HL-60 (cell line): ENCODE results near the gene LRRN1.

ENCODE experiments used
- DNase-seq, 2 experiments: peaks; one replicate each; pipeline ENCODE4 v3.0.0-alpha.2; 2010 to 2020; ENCODE audit warnings: low read depth in 1 of 2, low spot score in 1 of 2
- H3K27ac ChIP-seq: fragments of 250-450 bp; sonication (Bioruptor Pico); replicated peaks from 2 replicates; pipeline ENCODE4 v1.5.1; 2020; ENCODE audit warnings: mild to moderate bottlenecking, moderate library complexity
- H3K27me3 ChIP-seq: fragments of 250-450 bp; sonication (Bioruptor Pico); 2 replicates; pipeline ENCODE4 v1.5.1; 2021; ENCODE audit warnings: mild to moderate bottlenecking, moderate library complexity; ENCODE audit not compliant: insufficient read depth, poor library complexity, severe bottlenecking
- H3K4me3 ChIP-seq: replicated peaks from 2 replicates; pipeline ENCODE4 v1.5.1; 2011; ENCODE audit warnings: mild to moderate bottlenecking, control low read depth, low read length; ENCODE audit not compliant: insufficient read depth
- GABPA ChIP-seq: IDR thresholded peaks from 2 replicates; pipeline ENCODE4 v1.6.1; 2012; ENCODE audit warnings: low read depth
- POLR2AphosphoS5 ChIP-seq: IDR thresholded peaks from 2 replicates; pipeline ENCODE4 v1.6.1; 2012; ENCODE audit warnings: low read depth
- SPI1 ChIP-seq: IDR thresholded peaks from 2 replicates; pipeline ENCODE4 v1.6.1; 2012; ENCODE audit warnings: low read depth, mild to moderate bottlenecking, borderline replicate concordance
- TF ChIP-seq, protein P1 (sequence below): IDR thresholded peaks from 2 replicates; pipeline ENCODE4 v1.6.1; 2012; ENCODE audit warnings: low read depth; ENCODE audit not compliant: insufficient replicate concordance
- TF ChIP-seq, protein P2 (sequence below): IDR thresholded peaks from one replicate; pipeline ENCODE4 v1.5.1; 2011; ENCODE audit warnings: low read length, control low read depth, inconsistent platforms; ENCODE audit not compliant: insufficient read depth

Gene LRRN1

GRCh38 chr3:3772338-3772737 lies 26.9 kb upstream of the LRRN1 start:
- Histone ChIP-seq H3K27me3 (no peaks in the 10 kb centered on the region), H3K4me3 (no peak overlapping the region), H3K27ac (no peak overlapping the region)
- DNase-seq = no peak
- TF ChIP-seq, protein P1, sequence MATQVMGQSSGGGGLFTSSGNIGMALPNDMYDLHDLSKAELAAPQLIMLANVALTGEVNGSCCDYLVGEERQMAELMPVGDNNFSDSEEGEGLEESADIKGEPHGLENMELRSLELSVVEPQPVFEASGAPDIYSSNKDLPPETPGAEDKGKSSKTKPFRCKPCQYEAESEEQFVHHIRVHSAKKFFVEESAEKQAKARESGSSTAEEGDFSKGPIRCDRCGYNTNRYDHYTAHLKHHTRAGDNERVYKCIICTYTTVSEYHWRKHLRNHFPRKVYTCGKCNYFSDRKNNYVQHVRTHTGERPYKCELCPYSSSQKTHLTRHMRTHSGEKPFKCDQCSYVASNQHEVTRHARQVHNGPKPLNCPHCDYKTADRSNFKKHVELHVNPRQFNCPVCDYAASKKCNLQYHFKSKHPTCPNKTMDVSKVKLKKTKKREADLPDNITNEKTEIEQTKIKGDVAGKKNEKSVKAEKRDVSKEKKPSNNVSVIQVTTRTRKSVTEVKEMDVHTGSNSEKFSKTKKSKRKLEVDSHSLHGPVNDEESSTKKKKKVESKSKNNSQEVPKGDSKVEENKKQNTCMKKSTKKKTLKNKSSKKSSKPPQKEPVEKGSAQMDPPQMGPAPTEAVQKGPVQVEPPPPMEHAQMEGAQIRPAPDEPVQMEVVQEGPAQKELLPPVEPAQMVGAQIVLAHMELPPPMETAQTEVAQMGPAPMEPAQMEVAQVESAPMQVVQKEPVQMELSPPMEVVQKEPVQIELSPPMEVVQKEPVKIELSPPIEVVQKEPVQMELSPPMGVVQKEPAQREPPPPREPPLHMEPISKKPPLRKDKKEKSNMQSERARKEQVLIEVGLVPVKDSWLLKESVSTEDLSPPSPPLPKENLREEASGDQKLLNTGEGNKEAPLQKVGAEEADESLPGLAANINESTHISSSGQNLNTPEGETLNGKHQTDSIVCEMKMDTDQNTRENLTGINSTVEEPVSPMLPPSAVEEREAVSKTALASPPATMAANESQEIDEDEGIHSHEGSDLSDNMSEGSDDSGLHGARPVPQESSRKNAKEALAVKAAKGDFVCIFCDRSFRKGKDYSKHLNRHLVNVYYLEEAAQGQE = no peak
- TF ChIP-seq SPI1 = no peak
- TF ChIP-seq, protein P2, sequence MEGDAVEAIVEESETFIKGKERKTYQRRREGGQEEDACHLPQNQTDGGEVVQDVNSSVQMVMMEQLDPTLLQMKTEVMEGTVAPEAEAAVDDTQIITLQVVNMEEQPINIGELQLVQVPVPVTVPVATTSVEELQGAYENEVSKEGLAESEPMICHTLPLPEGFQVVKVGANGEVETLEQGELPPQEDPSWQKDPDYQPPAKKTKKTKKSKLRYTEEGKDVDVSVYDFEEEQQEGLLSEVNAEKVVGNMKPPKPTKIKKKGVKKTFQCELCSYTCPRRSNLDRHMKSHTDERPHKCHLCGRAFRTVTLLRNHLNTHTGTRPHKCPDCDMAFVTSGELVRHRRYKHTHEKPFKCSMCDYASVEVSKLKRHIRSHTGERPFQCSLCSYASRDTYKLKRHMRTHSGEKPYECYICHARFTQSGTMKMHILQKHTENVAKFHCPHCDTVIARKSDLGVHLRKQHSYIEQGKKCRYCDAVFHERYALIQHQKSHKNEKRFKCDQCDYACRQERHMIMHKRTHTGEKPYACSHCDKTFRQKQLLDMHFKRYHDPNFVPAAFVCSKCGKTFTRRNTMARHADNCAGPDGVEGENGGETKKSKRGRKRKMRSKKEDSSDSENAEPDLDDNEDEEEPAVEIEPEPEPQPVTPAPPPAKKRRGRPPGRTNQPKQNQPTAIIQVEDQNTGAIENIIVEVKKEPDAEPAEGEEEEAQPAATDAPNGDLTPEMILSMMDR = no peak
- TF ChIP-seq GABPA = no peak
- no peak for TF ChIP-seq POLR2AphosphoS5

GRCh38 chr3:3772920-3773319 lies 26.3 kb upstream of the LRRN1 start:
- no peak for TF ChIP-seq SPI1
- no peak for DNase-seq
- Histone ChIP-seq H3K27ac (no peak overlapping the region), H3K27me3 (no peaks in the 10 kb centered on the region), H3K4me3 (no peak overlapping the region)

DNA sequence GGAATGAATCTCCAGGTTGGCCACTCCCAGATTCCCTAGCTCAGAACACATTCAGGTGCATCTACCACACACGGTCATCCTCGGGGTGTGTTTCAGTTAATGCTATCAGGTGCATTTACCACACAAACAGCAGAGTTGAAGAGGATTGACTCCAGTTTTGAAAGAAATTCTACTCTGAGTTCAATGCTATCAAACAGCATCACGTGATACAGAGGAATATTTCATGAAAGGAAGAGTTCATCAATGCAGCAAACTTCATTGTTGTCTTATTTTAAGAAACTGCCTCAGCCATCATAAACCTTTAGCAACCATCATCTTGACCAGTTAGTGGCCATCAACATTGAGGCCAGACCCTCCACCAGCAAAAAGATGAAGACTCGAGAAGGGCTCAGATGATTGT lies 22.6 kb upstream of the LRRN1 start:
- no peak for DNase-seq
- Histone ChIP-seq H3K4me3 (no peak overlapping the region), H3K27ac (no peak overlapping the region), H3K27me3 (no peaks in the 10 kb centered on the region)
- TF ChIP-seq SPI1 (no peak), GABPA (no peak), POLR2AphosphoS5 (no peak)
- TF ChIP-seq, protein P1 = no peak
- TF ChIP-seq, protein P2 = no peak

GRCh38 chr3:3778216-3778615 lies 21.0 kb upstream of the LRRN1 start:
- Histone ChIP-seq H3K4me3 (no peak overlapping the region), H3K27me3 (no peaks in the 10 kb centered on the region), H3K27ac (no peak overlapping the region)
- TF ChIP-seq SPI1 = no peak
- TF ChIP-seq GABPA = no peak
- TF ChIP-seq, protein P2 = no peak
- TF ChIP-seq POLR2AphosphoS5 = no peak
- TF ChIP-seq, protein P1 = no peak
- no peak for DNase-seq
